Mammary epithelial cell (primary cell): ENCODE measurements around the gene SGSM2.

Experiments used
- CTCF ChIP-seq, 2 donors: IDR thresholded peaks in 1 of 2; conservative IDR thresholded peaks in 1 of 2; 2 replicates each; pipeline ENCODE4 v1.5.1; 2011 to 2012; ENCODE audit warnings: inconsistent platforms in 2 of 2, low read length in 2 of 2, mild to moderate bottlenecking in 2 of 2, control low read depth in 1 of 2, low read depth in 1 of 2; ENCODE audit not compliant: insufficient read depth in 1 of 2; ENCODE audit errors: extremely low read depth in 1 of 2
- EZH2 ChIP-seq: IDR thresholded peaks from 2 replicates; pipeline ENCODE4 v1.6.1; 2012; ENCODE audit warnings: low read length, inconsistent platforms, borderline replicate concordance

- no peak for TF ChIP-seq CTCF (conservative IDR thresholded peaks at IDR 0.05 in 1 of 2, IDR thresholded peaks at IDR 0.05 in 1 of 2; ENCODE audit: extremely low read depth in 1 of 2, insufficient read depth in 1 of 2, low read depth in 1 of 2, low read length in 2 of 2)
- TF ChIP-seq EZH2, result no peak
These were observed 34.2 kb downstream of the SGSM2 start for GRCh38 chr17:2371183-2372130.
